Activated naive CD8-positive, alpha-beta T cell treated with anti-CD3 and anti-CD28 coated beads, Interleukin-2, amount 50 U/mL, for 24 hours (primary cell): ENCODE data around the gene PFN1.

Experiments used
- ATAC-seq: fragments of 150-1000 bp; cut with Tn5 transposase; one replicate; pipeline ENCODE4 v1.10.0; 2021
- DNase-seq: peaks from one replicate; pipeline ENCODE4 v3.0.0; 2021
- H3K27ac Mint-ChIP-seq: one replicate; pipeline ENCODE4 v1.8.0; 2021; ENCODE audit warnings: mild to moderate bottlenecking, mixed read lengths
- H3K27me3 Mint-ChIP-seq: one replicate; pipeline ENCODE4 v1.8.0; 2021; ENCODE audit warnings: mixed read lengths
- H3K36me3 Mint-ChIP-seq: one replicate; pipeline ENCODE4 v1.8.0; 2021; ENCODE audit warnings: low read depth, mixed read lengths
- H3K4me1 Mint-ChIP-seq: one replicate; pipeline ENCODE4 v1.8.0; 2021; ENCODE audit warnings: mixed read lengths
- H3K4me3 Mint-ChIP-seq: one replicate; pipeline ENCODE4 v1.8.0; 2021; ENCODE audit warnings: mild to moderate bottlenecking, moderate library complexity, mixed read lengths
- H3K9me3 Mint-ChIP-seq: one replicate; pipeline ENCODE4 v1.8.0; 2021; ENCODE audit warnings: mixed read lengths

The PFN1 gene

DNA sequence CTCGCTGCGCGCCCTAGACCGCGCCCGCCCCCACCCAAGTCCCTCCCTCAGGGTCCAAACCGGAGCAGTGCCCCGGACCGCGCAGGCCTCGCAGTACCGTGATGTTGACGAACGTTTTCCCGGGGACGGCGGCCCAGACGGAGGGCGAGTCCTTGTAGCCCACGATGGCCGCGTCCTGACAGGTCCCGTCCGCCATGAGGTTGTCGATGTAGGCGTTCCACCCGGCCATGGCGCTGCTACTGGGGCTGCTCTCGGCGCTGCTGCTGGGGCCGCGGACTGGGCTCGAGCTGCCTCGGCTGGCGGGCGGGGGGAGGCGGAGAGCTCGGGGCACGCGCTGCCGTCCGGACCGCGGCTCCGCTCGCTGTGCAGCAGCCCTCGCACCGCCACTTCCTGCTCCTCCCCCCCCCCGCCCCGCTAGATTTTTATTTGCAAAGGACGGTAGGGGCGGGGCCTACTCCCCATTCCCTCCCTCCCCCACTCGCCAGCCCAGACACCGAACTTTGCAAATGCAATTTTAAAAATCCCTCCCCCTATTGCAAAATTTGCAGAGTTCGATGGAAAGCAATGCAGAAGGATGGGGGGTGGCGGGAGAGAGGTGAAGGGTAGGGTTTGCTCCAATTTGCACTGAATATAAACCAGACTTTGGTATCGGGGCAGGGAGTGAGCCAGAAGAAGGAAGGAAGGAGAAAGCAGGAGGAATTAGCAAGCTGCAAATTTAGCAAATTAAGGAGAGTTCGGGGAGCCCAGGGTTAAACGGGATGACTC is at the start of gene PFN1:
Gene PFN1 (minus strand): TSS at position 365 of the 765 bp plus-strand sequence. CDS start 136 bp downstream, at position 229.
- Mint-ChIP-seq H3K4me3 (peak within 1 kb of the TSS; percentile 99), H3K36me3 (peaks cover 36% of the 10 kb centered on the region), H3K27ac (peak within 1 kb of the TSS; percentile 100), H3K27me3 (peaks cover 1% of the 10 kb centered on the region), H3K4me1 (peaks cover 54% of the 10 kb centered on the region), H3K9me3 (no peaks in the 10 kb centered on the region)
- ATAC-seq, result peak; percentile 12
- peak; percentile 90 for DNase-seq

DNA sequence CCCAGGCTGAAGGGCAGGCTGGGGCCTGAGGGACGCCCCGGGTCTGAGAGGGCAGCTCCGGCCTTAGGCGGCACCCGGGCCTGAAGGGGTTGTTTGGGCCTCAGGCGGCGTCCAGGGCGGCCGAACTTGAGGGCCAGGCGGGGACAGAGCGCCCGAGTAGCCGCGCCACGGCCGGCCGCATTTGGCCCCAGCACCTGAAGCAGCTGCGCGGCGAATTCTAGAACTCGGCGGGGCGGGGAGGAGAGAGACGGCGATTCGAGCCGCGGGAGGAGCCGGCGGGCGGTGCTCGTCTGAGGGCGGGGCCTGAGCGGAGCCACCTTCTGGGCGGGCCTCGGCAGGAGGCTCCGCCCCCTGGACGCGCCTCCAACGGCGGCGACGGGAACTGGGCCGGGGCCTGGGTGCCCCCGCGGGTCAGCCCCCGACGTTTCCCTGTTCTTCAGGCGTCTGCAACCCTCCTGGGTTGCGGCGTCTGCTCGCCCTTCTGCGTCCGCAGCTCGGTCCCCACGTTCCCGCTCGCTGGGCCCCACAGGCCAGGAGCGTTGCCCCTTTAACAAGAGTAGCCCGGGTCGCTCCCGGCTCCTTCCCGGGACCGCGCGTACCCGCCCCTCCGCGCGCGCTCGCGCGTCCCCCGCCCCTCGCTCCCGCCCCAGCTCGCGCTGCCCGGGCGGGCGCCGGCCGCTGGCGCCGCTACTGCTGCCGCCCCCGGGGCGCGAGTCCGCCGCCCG is 49.1 kb upstream of the PFN1 start, which contains the start of the genes INCA1 and KIF1C:
Gene INCA1 (minus strand): TSS at position 221 of the 725 bp plus-strand sequence. CDS start 3,085 bp downstream, outside the sequence.
Gene KIF1C (plus strand): TSS at position 649 of the 725 bp plus-strand sequence. CDS start 2,297 bp downstream, outside the sequence.
- H3K36me3 Mint-ChIP-seq, result peaks cover 7% of the 10 kb centered on the region
- H3K9me3 Mint-ChIP-seq, result no peaks in the 10 kb centered on the region
- ATAC-seq (peak; percentile 88), DNase-seq (peak; percentile 91)
- H3K4me3 Mint-ChIP-seq, result peak within 1 kb of the TSS; percentile 79
- H3K27ac Mint-ChIP-seq, result peak within 1 kb of the TSS; percentile 48
- peaks cover 18% of the 10 kb centered on the region for H3K4me1 Mint-ChIP-seq
- H3K27me3 Mint-ChIP-seq, result no peaks in the 10 kb centered on the region

DNA sequence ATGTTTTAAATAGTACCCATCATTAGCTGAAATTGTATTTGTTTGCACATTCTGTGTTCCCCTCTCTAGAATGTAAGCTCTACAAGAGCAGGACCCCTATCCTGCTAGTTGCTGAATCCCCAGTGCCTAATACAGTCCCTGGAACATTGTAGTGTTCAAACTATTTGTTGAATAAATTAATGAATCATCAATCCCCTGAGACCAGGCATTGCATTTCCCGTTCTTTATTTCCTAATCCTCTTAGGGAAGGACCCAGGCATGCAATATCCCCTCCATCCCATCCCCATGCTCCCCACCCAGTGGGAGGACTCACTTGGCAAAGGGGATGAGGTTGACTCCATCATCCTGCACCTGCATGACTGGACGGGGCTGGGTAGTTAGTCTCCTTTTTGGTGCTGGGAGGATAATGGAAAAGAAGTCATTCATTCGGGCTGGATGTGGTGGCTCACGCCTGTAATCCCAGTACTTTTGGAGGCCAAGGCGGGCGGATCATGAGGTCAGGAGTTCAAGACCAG is 45.8 kb upstream of the PFN1 start:
- peaks cover 22% of the 10 kb centered on the region for H3K4me1 Mint-ChIP-seq
- H3K9me3 Mint-ChIP-seq, result no peaks in the 10 kb centered on the region
- no peak overlapping the region for H3K4me3 Mint-ChIP-seq
- no peak for DNase-seq
- no peak for ATAC-seq
- no peaks in the 10 kb centered on the region for H3K27me3 Mint-ChIP-seq
- H3K36me3 Mint-ChIP-seq, result peaks cover 8% of the 10 kb centered on the region
- H3K27ac Mint-ChIP-seq, result no peak overlapping the region

DNA sequence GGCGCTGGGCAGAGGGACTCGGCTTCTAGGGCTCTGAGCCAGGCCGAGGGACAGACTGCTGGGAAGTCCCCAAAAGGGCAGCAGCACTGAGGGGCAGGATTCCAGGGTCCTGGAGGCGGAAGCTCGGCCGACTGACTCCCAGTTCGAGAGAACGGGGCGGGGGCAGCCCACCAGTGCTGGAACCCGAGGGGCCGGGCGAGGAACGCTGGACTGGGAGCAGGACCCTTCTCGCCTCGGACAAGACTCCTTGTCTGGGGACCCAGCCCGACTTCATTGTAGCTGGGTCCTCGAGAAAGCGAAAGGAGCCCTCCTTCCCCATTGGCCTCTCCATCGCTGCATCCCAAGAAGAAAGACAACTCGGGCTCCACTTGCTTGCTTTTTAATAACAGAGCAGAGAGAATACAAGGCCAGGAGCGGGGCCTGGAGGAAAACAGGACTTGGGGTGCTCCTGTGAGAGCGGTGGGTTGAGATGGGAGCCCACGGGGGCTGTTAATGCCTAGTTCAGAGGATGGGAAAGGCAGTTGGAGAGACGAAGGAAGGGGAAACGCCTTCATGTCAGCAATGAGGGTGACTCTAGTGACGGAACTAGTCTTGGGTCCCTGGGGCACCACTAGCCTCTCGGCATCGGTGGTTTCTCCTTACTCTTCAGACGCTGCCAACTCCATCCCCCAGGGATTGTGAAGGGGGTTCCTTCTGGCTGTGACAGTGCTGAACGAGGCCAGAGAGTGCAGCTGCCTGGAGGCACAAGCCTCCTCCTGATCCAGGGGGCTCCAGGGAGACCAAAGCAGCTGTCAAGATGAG is 39.6 kb upstream of the PFN1 start:
- peak overlapping the region; percentile 90 for H3K4me3 Mint-ChIP-seq
- DNase-seq, result no peak
- peak overlapping the region; percentile 88 for H3K27ac Mint-ChIP-seq
- no peaks in the 10 kb centered on the region for H3K27me3 Mint-ChIP-seq
- peaks cover 16% of the 10 kb centered on the region for H3K36me3 Mint-ChIP-seq
- no peaks in the 10 kb centered on the region for H3K9me3 Mint-ChIP-seq
- ATAC-seq, result no peak
- H3K4me1 Mint-ChIP-seq, result peaks cover 32% of the 10 kb centered on the region

DNA sequence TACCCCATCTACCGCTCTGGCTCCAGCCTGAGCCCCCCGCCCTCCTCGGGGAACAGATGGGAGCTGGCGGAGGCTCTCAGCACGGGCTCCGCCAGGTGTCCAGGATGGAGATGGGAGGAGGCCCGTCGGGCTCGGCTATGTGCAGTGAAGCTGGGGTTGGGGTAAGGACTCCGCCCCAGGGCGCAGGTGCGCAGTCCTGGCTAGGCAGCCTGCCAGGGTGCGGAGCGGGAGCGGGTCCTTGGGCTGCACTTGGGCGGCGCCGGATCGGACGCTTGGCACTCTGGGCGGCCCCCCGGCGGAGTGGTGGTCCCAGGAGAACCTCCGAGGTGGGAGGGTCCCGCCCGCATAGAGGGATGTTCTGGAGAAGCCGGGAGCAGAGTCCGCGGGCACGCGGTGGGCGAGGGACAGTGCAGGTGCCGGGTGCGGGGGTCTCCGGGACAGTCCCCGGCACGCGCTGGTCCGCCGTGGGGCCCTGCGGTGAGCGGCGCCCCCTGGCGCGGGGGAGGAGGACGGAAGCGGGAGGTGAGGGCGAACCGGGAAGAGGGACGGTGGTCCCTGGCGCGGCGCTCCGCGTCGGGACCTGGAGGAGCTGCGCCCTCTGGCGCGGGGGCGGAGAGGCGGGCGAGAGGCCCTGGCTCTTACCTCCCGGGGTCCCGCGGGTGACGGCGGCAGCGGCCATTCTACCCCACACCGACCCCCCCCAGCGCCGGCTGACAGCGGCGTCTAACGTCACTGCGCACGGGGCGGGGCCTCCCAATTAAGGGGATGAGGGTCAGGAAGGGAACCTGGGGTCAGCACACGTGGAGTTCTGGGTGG is 38.8 kb upstream of the PFN1 start, which contains the start of gene CAMTA2:
Gene CAMTA2 (minus strand): TSS at position 725 of the 816 bp plus-strand sequence. CDS start 1,453 bp downstream, outside the sequence.
- Mint-ChIP-seq H3K4me1 (peaks cover 32% of the 10 kb centered on the region), H3K27me3 (no peaks in the 10 kb centered on the region), H3K36me3 (peaks cover 19% of the 10 kb centered on the region), H3K4me3 (peak within 1 kb of the TSS; percentile 90), H3K9me3 (no peaks in the 10 kb centered on the region), H3K27ac (peak within 1 kb of the TSS; percentile 88)
- ATAC-seq (peak; percentile 92), DNase-seq (peak; percentile 94)

DNA sequence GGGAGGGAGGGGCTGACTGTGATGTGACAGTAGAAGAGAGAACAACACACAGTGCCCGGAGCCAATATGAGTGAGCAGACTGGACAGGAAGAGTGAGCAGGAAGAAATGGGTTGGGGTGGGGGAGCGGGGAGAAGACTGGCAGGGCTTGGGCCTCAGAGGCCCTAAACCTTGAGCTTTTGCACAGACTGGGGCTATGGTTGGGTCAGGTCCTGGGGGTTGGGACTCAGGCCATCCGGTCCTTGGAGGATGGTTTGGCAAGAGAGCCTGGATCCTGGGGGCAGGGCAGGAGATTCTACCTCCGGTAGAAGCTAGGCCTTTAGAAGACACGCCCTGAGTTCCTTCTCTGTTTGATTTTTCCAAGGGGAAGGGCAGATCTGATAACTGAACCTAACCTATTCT is 38.1 kb upstream of the PFN1 start:
- no peak for DNase-seq
- no peak for ATAC-seq
- Mint-ChIP-seq H3K9me3 (no peaks in the 10 kb centered on the region), H3K27ac (peak overlapping the region; percentile 88), H3K4me3 (peak overlapping the region; percentile 90), H3K4me1 (peaks cover 36% of the 10 kb centered on the region), H3K36me3 (peaks cover 16% of the 10 kb centered on the region), H3K27me3 (no peaks in the 10 kb centered on the region)

DNA sequence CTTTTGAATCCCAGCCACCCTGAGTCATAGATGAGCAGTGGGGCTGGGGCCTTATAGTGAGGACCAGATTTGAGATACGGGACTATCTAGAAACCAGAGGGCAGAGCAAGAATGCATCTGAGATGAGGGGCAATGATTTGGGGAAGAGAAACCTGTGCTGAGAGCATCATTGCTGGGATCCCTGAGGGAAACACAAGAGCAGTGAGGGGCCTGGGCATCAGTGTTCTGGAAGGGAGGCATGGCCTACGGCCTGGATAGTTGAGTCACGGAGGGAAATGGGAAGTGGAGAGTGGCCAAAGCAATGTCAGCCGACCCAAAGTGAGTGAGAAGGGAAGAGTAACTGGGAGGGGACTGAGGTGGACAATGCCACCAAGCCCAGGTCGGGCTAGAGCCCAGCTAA is 34.0 kb upstream of the PFN1 start:
- H3K4me3 Mint-ChIP-seq, result no peak overlapping the region
- H3K4me1 Mint-ChIP-seq, result peaks cover 24% of the 10 kb centered on the region
- H3K9me3 Mint-ChIP-seq, result no peaks in the 10 kb centered on the region
- H3K36me3 Mint-ChIP-seq, result peaks cover 21% of the 10 kb centered on the region
- no peaks in the 10 kb centered on the region for H3K27me3 Mint-ChIP-seq
- DNase-seq (no peak), ATAC-seq (no peak)
- peak overlapping the region; percentile 58 for H3K27ac Mint-ChIP-seq

DNA sequence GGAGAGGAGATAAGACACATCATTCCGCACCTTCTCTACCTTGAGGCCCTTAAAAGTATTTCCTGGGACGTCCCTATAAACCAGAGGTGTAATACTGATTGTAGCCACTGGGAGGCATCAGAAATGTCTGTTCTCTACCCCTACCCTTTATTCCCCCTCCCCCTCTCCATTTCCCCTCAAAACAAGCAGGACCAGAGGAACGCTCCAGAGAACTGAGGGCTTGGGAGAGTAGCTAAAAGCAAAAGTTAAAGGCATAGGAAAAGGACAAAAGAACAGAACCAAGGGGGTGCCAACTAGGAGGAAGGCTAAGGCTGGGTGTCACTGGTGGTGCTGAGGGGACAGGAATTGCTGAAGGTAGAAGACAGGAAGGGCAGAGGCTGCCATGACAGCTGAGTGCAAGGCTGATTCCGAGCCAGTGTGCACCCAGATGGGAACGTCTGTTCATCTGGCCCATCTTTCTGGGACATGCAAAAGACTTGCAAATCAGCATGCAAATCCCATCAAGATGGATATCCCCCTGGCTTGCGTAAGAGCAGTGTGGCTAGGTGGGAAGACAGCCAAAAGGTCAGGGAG is 32.4 kb upstream of the PFN1 start:
- Mint-ChIP-seq H3K4me3 (no peak overlapping the region), H3K9me3 (no peaks in the 10 kb centered on the region), H3K36me3 (peaks cover 23% of the 10 kb centered on the region), H3K4me1 (peaks cover 16% of the 10 kb centered on the region), H3K27ac (peak overlapping the region; percentile 12), H3K27me3 (no peaks in the 10 kb centered on the region)
- peak; percentile 48 for DNase-seq
- ATAC-seq, result peak; percentile 60

DNA sequence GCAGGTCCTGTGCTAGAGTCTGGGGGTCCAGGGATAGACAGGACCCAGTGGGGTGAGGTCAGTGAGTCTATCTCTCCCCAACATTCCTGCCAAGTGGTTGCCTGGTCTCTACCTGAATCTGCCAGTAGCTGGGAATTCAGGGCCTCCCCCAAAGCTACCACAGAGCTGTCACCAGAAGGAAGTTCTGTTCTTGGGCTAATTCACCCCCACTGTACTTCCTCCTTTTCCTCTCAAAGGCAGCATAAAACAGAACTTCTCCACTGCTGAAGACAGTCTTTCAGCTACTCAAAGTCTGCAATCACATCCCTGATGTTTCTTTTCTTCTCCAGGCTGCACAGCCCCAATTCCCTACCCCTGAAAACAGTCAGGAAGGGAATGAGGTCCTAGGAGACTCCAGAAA is 30.4 kb upstream of the PFN1 start:
- ATAC-seq (no peak), DNase-seq (no peak)
- Mint-ChIP-seq H3K4me1 (peaks cover 19% of the 10 kb centered on the region), H3K27me3 (no peaks in the 10 kb centered on the region), H3K27ac (peak overlapping the region; percentile 22), H3K9me3 (no peaks in the 10 kb centered on the region), H3K36me3 (peaks cover 33% of the 10 kb centered on the region), H3K4me3 (no peak overlapping the region)

DNA sequence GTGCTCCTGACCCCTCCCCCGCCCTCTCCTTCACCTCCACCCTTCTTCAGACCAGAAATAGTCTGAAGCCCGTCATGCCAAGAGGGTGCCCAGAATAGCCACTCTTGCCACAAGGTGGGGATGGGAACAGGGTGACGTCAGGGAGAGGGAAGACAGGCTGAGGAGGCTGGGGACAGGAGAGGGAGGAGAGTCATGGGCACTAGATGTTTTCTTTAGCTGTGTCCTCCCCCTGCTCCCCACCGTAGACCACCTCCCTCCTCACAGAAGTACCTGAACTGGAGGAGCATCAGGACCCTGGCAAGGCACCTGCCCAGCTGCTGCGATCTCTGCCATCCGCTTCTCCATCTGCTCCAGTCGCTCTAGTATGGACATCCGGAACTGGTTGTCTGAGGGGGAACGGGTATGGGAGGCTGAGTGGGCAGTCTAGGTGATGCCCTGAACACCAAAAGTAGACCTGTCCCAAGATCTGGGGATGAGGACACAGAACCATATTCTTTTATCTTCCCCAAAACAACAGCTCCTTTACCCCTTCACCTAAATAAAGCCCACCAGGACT is 25.9 kb upstream of the PFN1 start:
- peaks cover 27% of the 10 kb centered on the region for H3K4me1 Mint-ChIP-seq
- DNase-seq, result no peak
- peaks cover 51% of the 10 kb centered on the region for H3K36me3 Mint-ChIP-seq
- H3K9me3 Mint-ChIP-seq, result no peaks in the 10 kb centered on the region
- peaks cover 3% of the 10 kb centered on the region for H3K27me3 Mint-ChIP-seq
- H3K4me3 Mint-ChIP-seq, result no peak overlapping the region
- H3K27ac Mint-ChIP-seq, result peak overlapping the region; percentile 62
- no peak for ATAC-seq

DNA sequence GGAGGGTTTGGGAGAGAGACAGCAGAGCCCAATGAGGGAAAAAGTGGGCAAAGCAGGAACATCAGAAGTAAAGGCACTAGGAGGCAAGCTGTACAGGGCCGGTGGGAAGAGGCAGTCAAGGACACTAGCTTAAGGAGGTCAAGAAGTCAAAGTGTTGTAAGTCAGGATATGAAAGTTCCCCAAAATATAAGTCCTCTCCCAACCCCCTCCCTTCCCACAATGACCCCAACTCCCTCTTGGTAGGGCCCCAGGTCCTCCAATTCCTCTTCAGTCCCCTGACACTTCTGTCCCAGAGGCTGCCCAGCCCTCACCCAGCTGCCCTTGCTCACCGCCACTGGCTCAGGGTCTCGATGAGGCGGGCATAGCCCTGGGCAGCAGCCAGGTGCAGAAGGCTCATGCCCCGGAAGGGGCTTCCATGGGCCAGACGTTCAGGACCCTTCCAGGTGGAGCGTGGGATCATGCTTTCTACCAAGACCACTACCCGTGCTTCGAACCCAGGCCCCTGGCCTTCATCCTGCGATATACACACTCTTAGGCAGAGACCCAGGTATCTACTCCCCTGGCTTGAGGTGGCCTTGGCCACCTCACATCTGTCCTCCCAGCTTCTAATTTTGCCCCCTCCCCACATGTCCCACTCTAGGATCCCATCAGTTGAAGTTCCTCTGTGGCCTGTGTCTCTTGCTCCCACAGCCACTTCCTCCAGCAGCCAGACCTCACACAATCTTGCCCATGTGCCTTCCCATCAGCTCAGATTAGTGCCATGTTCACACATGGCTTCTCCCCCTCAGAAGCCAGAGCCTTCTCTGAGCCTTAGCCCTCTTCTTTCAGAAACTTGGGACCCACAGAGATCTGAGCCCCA is 25.2 kb upstream of the PFN1 start:
- peaks cover 4% of the 10 kb centered on the region for H3K27me3 Mint-ChIP-seq
- DNase-seq (no peak), ATAC-seq (no peak)
- H3K27ac Mint-ChIP-seq, result peak overlapping the region; percentile 62
- no peaks in the 10 kb centered on the region for H3K9me3 Mint-ChIP-seq
- no peak overlapping the region for H3K4me3 Mint-ChIP-seq
- peaks cover 34% of the 10 kb centered on the region for H3K4me1 Mint-ChIP-seq
- peaks cover 51% of the 10 kb centered on the region for H3K36me3 Mint-ChIP-seq

DNA sequence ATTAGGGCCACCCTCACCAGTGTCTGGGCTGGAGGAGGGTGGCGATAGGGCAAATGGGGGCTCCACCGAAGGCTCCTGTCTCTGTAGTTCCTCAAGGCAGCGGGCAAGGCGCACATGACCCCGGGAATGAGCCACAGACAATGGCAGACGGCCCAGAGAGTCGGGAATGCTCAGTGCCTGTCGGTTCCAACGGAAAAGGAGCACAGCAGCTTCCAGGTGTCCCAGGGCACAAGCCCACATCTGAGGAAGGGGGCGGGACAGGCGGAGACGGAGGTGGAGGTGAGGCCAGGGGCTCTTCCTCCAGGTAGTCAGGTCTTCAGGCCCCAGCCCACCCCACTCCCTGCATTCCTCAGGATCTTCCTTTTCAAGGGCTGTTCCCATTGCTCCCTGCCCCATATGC is 24.4 kb upstream of the PFN1 start:
- ATAC-seq, result no peak
- Mint-ChIP-seq H3K9me3 (no peaks in the 10 kb centered on the region), H3K27ac (peak overlapping the region; percentile 53), H3K4me3 (no peak overlapping the region), H3K36me3 (peaks cover 50% of the 10 kb centered on the region), H3K27me3 (peaks cover 4% of the 10 kb centered on the region), H3K4me1 (peaks cover 34% of the 10 kb centered on the region)
- no peak for DNase-seq
